AG04450 (cell line): ENCODE data around the gene P2RX5. TPM values are rescaled to one million over a fixed set of nuclear protein-coding genes. Genes with fewer than 3 reads are reported as not detected.

ENCODE experiments used
- CTCF ChIA-PET: fragments of 300-600, 350-600 bp; formaldehyde crosslinking; extraction: SDS; loops from one replicate; lab custom pipeline; 2022; ENCODE audit warnings: antibody characterized with exemption, inconsistent platforms; lab: Charles Lee
- POLR2A ChIA-PET: fragments of 350-600 bp; formaldehyde crosslinking; extraction: SDS; loops from one replicate; lab custom pipeline; 2021; ENCODE audit warnings: antibody characterized with exemption, inconsistent platforms; lab: Yijun Ruan, JAX
- DNase-seq: peaks from one replicate; pipeline ENCODE4 v3.0.0-alpha.2; 2011; ENCODE audit warnings: low read depth, low spot score
- H3K27ac ChIP-seq: one replicate; pipeline ENCODE4 v1.5.1; 2012; ENCODE audit warnings: low read depth, low read length, control low read depth
- H3K27me3 ChIP-seq: one replicate; pipeline ENCODE4 v1.6.0; 2012; ENCODE audit warnings: low read length; ENCODE audit not compliant: control insufficient read depth, insufficient read depth
- H3K4me3 ChIP-seq: 2 replicates; pipeline ENCODE4 v1.5.1; 2011; ENCODE audit warnings: mild to moderate bottlenecking, low read depth, low read length, control low read depth
- H3K9me3 ChIP-seq: 2 replicates; pipeline ENCODE4 v1.5.1; 2012; ENCODE audit warnings: low read length; ENCODE audit not compliant: control insufficient read depth, insufficient read depth
- CTCF ChIP-seq: IDR thresholded peaks from 2 replicates; pipeline ENCODE4 v1.5.1; 2011; ENCODE audit warnings: low read depth, low read length, control low read depth, inconsistent platforms
- polyA plus RNA-seq: library from polyadenylated mRNA; depleted of rRNA; stranded (reverse); fragments of >200 nt; gene quantifications from 2 replicates; pipeline ENCODE4 v1.2.3, GENCODE V29; 2011; rRNA removed

P2RX5 gene
- polyA plus RNA-seq, 1 experiment, result 4.5 TPM

- Histone ChIP-seq H3K27ac (no peak overlapping the region), H3K4me3 (no peak overlapping the region), H3K9me3 (no peaks in the 10 kb centered on the region; the same call in 1 of the 2 replicates), H3K27me3 (no peaks in the 10 kb centered on the region)
- ChIA-PET CTCF (no interaction called here), POLR2A (no interaction called here)
- no peak for TF ChIP-seq CTCF
- no peak for DNase-seq
Measured at GRCh38 chr17:3627769-3628167, 68.2 kb downstream of the P2RX5 start.

GRCh38 chr17:3626831-3627768 is 68.9 kb downstream of the P2RX5 start:
- POLR2A ChIA-PET, result interaction anchor here (0.8 kb wide), 1 partner anchor 9 kb away, joined by 3 read pairs; the partner anchor contains the start of gene SHPK
- TF ChIP-seq CTCF, result no peak
- no peak overlapping the region for H3K4me3 ChIP-seq
- no peak for DNase-seq
- H3K9me3 ChIP-seq, result no peaks in the 10 kb centered on the region; the same call in 1 of the 2 replicates
- CTCF ChIA-PET, result interaction anchor here (0.8 kb wide), 1 partner anchor 24 kb away, joined by 3 read pairs; no protein-coding TSS in a partner anchor
- H3K27me3 ChIP-seq, result no peaks in the 10 kb centered on the region
- no peak overlapping the region for H3K27ac ChIP-seq

Other genes with a start within 250 kb of the P2RX5 start
- gene SPATA22, start 224.3 kb downstream of the P2RX5 start, polyA plus RNA-seq, result not detected in 2 replicates
- 0.17 and 0.27 TPM in 2 replicates for gene ASPA, start 220.2 kb downstream of the P2RX5 start, polyA plus RNA-seq
- gene TRPV3, start 138.3 kb downstream of the P2RX5 start, polyA plus RNA-seq, result 0.24 and 0.46 TPM in 2 replicates
- gene TRPV1, start 86.7 kb downstream of the P2RX5 start, polyA plus RNA-seq, result 1.1 and 1.2 TPM in 2 replicates
- 8.7 and 10.9 TPM in 2 replicates for gene SHPK, start 59.9 kb downstream of the P2RX5 start, polyA plus RNA-seq
- 4.2 and 5.7 TPM in 2 replicates for gene CTNS, start 59.4 kb downstream of the P2RX5 start, polyA plus RNA-seq
- 163 and 178 TPM in 2 replicates for gene TAX1BP3, start 27.6 kb downstream of the P2RX5 start, polyA plus RNA-seq
- 23.4 and 28.9 TPM in 2 replicates for gene EMC6, start 27.3 kb downstream of the P2RX5 start, polyA plus RNA-seq
- 1.3 and 1.6 TPM in 2 replicates for gene HASPIN, start 27.7 kb upstream of the P2RX5 start, polyA plus RNA-seq
- gene ITGAE, start 105.0 kb upstream of the P2RX5 start, polyA plus RNA-seq, result 76.7 and 98.1 TPM in 2 replicates
- gene NCBP3, start 150.1 kb upstream of the P2RX5 start, polyA plus RNA-seq, result 19.4 and 28.5 TPM in 2 replicates
- 2.8 and 3.3 TPM in 2 replicates for gene CAMKK1, start 196.9 kb upstream of the P2RX5 start, polyA plus RNA-seq
- 0.05 TPM in 1 of 2 replicates, not detected in the other for gene P2RX1, start 220.3 kb upstream of the P2RX5 start, polyA plus RNA-seq